Stimulated activated CD4-positive, alpha-beta T cell treated with anti-CD3 and anti-CD28 coated beads, TNF-alpha, amount 100 ng/mL, for 48 hours (primary cell): ENCODE results near the gene SERPINF2.
"Not testable (repeated sequence)": the region's sequence is repeated elsewhere in the genome, so short reads cannot be mapped to it uniquely, and the experiment has no call there.

Experiments
- DNase-seq, 3 donors: peaks; one replicate each; pipeline ENCODE4 v3.0.0-alpha.2; 2020; ENCODE audit warnings: low read depth in 3 of 3

Gene SERPINF2

GRCh38 chr17:1789936-1790335 is 47.3 kb downstream of the SERPINF2 start:
- no peak for DNase-seq

GRCh38 chr17:1792495-1793446 is 50.1 kb downstream of the SERPINF2 start:
- no peak for DNase-seq

GRCh38 chr17:1793447-1793806 is 50.8 kb downstream of the SERPINF2 start:
- DNase-seq, result no peak

GRCh38 chr17:1796800-1797199 is 54.1 kb downstream of the SERPINF2 start:
- no peak for DNase-seq

GRCh38 chr17:1797323-1797722 is 54.7 kb downstream of the SERPINF2 start:
- DNase-seq, result no peak

GRCh38 chr17:1797846-1798245 is 55.2 kb downstream of the SERPINF2 start:
- not testable (repeated sequence) for DNase-seq

- DNase-seq, result no peak
Observed at GRCh38 chr17:1800240-1800639, 57.6 kb downstream of the SERPINF2 start.

GRCh38 chr17:1800712-1801111 is 58.0 kb downstream of the SERPINF2 start:
- no peak for DNase-seq

- no peak for DNase-seq
Observed at GRCh38 chr17:1802429-1802828, 59.8 kb downstream of the SERPINF2 start.

- no peak for DNase-seq
Observed at GRCh38 chr17:1803280-1803679, 60.6 kb downstream of the SERPINF2 start.
